ENCODE data around the gene FMO1.
"Not testable (repeated sequence)": the region's sequence is repeated elsewhere in the genome, so short reads cannot be mapped to it uniquely, and the experiment has no call there.

The FMO1 gene

GRCh38 chr1:171279678-171280077 lies 31.4 kb downstream of the FMO1 start:
- no peak for DNase-seq (ENCODE audit: low spot score)

GRCh38 chr1:171280599-171280998 lies 32.3 kb downstream of the FMO1 start:
- no peak for DNase-seq (ENCODE audit: low spot score)

- peak; percentile 14 for DNase-seq (ENCODE audit: low spot score)
Observed at GRCh38 chr1:171286032-171286705, 37.9 kb downstream of the FMO1 start.

GRCh38 chr1:171290621-171291020 lies 42.3 kb downstream of the FMO1 start:
- no peak for DNase-seq (ENCODE audit: low spot score)

GRCh38 chr1:171292799-171293198 lies 44.5 kb downstream of the FMO1 start:
- no peak for DNase-seq (ENCODE audit: low spot score)

GRCh38 chr1:171295383-171295782 lies 47.1 kb downstream of the FMO1 start:
- not testable (repeated sequence) for DNase-seq (ENCODE audit: low spot score)

- no peak for DNase-seq (ENCODE audit: low spot score)
Observed at GRCh38 chr1:171295821-171296220, 47.5 kb downstream of the FMO1 start.

- DNase-seq (ENCODE audit: low spot score) = no peak
Observed at GRCh38 chr1:171296897-171297296, 48.6 kb downstream of the FMO1 start.

GRCh38 chr1:171298696-171299095 lies 50.4 kb downstream of the FMO1 start:
- DNase-seq (ENCODE audit: low spot score) = no peak

GRCh38 chr1:171299342-171299741 lies 51.0 kb downstream of the FMO1 start:
- no peak for DNase-seq (ENCODE audit: low spot score)

- no peak for DNase-seq (ENCODE audit: low spot score)
Observed at GRCh38 chr1:171300401-171300800, 52.1 kb downstream of the FMO1 start.

GRCh38 chr1:171310661-171311087 lies 62.4 kb downstream of the FMO1 start:
- DNase-seq (ENCODE audit: low spot score) = no peak

GRCh38 chr1:171311771-171312558 lies 63.7 kb downstream of the FMO1 start:
- DNase-seq (ENCODE audit: low spot score) = no peak

GRCh38 chr1:171313319-171313834 lies 65.1 kb downstream of the FMO1 start:
- DNase-seq (ENCODE audit: low spot score) = no peak

GRCh38 chr1:171313835-171314320 lies 65.6 kb downstream of the FMO1 start, which contains the start of gene FMO4:
TSS of gene FMO4 (plus strand) at chr1:171314183. CDS start at chr1:171319826, 5,643 bp downstream.
- DNase-seq (ENCODE audit: low spot score) = peak; percentile 96

- no peak for DNase-seq (ENCODE audit: low spot score)
Observed at GRCh38 chr1:171329251-171329650, 81.0 kb downstream of the FMO1 start.

- no peak for DNase-seq (ENCODE audit: low spot score)
Observed at GRCh38 chr1:171334024-171334640, 85.8 kb downstream of the FMO1 start.

Measured in SW480 (cell line).